Measurements from ENCODE around the gene RRP9.

DNA sequence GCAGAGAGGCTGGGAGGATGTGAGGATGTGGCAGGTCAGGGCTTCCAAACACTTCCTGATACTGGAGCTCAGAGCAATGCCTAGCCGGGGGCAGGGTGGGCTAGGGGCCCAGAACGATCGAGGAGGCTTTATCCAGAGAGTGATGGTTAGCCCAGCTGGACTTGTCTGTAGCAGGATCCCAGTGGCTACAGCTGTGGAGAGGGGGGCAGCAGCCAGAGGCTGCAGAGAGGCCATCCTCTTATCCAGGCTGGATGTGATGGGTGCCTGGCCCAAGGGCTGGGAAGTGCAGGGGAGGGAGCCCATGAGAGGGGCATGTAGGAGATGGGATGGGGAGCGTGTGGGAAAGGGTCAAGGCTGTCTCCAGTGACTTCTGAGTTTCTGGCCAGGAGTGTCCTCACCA is 5.1 kb upstream of the RRP9 start:
- TF ChIP-seq, protein P1, sequence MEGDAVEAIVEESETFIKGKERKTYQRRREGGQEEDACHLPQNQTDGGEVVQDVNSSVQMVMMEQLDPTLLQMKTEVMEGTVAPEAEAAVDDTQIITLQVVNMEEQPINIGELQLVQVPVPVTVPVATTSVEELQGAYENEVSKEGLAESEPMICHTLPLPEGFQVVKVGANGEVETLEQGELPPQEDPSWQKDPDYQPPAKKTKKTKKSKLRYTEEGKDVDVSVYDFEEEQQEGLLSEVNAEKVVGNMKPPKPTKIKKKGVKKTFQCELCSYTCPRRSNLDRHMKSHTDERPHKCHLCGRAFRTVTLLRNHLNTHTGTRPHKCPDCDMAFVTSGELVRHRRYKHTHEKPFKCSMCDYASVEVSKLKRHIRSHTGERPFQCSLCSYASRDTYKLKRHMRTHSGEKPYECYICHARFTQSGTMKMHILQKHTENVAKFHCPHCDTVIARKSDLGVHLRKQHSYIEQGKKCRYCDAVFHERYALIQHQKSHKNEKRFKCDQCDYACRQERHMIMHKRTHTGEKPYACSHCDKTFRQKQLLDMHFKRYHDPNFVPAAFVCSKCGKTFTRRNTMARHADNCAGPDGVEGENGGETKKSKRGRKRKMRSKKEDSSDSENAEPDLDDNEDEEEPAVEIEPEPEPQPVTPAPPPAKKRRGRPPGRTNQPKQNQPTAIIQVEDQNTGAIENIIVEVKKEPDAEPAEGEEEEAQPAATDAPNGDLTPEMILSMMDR (IDR thresholded peaks at IDR 0.05; ENCODE audit: low read length), result no peak
- no peak for TF ChIP-seq EZH2 (IDR thresholded peaks at IDR 0.05; ENCODE audit: borderline replicate concordance, low read length)

Data from OCI-LY1 (cell line).